HG02610 (cell line): Measurements from ENCODE around the gene WNT2.

Experiments used
- ATAC-seq: cut with Tn5 transposase; IDR thresholded peaks from one replicate; pipeline ENCODE4 v1.9.1; 2021; ENCODE audit warnings: mild to moderate bottlenecking, moderate library complexity; ENCODE audit not compliant: unreplicated experiment

WNT2 gene

DNA sequence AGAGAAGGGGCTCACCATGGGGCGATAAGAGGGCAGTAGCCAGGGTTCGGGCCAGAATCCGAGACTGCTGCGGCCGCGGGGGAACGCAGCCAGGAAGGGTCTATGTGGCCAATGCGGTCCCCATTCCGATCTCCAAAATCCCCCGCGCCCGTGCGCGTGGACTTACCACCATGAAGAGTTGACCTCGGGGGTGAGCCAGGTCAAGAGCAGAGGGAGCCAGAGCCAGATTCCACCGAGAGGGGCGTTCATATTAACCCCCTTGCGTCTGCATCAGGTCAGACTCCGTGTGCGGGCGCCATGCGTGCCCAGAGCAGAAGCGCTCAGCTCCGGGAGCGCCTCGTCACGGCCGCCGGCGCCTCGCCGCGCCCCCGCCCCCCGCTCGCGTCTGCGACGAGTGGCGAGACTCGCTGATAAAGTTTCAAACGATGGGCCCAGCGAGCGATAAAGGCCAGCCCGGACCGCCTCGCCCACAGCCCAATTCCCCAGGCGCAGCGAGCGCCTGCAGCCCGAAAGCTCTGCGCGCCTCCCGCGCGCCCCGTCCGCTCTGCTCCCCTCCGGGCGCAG, at the start of gene WNT2:
Gene WNT2, minus strand, starts transcription at position 318 of the 564 bp plus-strand sequence. Its CDS starts 69 bp downstream, at position 249.
- no peak for ATAC-seq

DNA sequence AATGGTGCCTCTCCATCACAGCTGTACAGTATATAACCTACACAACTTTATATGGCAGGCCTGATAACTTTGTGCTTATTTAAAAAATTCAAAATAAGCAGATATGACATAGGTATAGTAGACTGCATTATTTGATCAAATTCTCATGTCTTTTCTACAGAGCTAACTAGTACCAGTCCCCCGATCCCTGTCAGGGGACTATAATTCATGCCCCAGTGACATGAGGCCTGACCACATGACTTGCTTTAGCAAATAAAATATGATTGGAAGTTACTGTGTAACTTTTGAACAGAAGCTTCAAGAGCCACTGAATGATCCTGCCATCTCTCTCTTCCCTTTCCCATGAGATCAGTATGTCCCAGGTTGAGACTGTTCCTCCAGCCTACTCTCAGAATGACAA, 49.2 kb upstream of the WNT2 start:
- no peak for ATAC-seq

DNA sequence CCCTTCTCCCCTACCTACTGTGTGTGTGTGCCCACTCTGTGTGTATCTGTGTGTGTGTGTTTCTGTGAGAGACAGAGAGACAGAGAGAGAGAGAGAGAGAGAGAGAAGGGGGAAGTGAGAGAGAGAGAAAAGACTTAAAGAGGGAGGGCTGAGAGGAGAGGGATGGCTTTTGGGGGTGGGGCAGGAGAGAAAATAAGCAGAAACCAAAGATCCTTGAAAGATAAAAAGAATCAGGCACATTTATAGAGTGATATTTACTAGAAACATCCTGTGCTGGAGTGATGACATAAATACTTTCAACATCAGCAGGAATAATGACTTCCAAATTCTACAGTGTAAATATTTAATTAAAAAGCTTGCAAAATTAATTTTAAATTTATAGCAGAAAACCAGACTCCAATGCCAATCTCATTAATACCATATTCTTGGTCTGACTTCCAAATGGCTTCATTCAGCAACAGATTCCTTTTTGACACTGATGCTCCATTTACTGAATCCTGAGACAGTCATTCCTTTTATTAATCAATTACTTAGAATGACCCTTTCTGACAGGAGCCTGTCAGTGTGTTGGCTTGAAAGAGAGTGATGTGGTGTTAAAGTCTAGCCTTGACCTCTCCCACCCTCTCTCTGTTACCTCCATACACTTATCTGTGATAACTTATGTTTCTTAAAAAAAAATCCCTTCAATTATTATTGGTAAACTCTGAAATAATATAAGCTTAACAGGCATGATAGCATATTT, 41.7 kb upstream of the WNT2 start:
- ATAC-seq, result peak; percentile 43

DNA sequence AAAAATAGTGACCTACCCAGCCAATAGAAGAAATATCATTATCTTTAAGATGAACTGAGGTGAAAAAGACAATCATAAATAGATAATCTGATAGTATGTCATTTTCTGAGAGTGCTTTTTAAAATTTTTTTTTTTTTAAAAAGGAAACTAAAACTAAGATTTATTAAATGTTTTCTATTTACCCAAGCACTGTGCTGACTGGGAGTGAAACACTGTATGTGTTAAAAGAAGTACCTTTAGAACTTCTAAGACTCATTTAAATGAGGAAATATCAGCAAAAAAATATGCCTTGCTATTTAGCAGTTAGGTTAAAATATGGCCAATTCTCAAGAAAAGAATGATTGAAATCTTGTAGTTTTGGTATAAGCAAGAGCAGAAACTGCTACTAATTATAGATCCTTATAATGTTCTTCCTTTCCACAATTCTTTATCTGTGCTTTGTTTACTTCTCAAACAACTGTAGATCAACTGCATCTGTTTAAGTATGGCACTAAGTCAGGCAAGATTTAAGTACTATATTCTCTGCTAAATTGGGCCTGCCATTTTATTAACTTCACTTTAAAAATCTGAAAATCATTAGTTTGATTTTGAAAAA, 39.5 kb upstream of the WNT2 start:
- ATAC-seq, result no peak

- ATAC-seq, result no peak
These were observed 27.2 kb upstream of the WNT2 start for GRCh38 chr7:117350027-117350426.

GRCh38 chr7:117349570-117349969, 26.7 kb upstream of the WNT2 start:
- no peak for ATAC-seq

DNA sequence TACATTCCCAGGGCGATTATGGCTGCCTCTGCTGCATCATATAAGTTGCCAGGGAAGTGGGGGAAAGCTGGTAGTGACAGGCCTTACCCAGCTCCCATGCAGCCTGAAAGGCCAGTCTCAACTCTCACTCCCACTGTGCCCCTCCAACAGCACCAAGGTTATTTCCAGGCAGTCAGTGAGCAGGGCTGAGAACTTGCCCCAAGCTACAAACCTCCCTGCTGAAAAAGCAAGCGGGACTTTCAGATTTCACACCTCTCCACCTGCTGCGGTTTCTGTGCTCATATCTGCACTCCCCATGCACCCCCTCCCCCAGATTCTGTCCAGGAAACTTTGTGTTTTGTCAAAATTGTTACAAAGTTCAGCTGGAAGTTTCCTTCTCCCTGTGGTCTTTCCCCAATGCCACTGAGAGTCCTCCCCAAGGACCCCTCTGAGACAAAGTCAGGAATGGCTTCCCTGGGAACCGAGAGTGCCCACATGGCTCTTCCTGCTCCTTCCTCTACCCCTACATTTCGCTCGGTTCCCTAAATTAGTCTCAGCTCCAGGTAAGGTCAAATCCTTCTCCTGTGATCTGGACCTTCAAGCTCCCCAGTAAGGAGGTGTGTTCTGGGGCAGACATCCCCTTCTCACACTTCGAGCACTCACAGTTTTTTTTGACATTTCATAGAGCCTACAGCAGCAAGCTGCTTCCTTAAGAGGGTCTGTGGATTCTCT, 25.3 kb upstream of the WNT2 start:
- peak; percentile 96 for ATAC-seq

- peak; percentile 18 for ATAC-seq
These were observed 24.6 kb upstream of the WNT2 start for GRCh38 chr7:117347480-117347879.

DNA sequence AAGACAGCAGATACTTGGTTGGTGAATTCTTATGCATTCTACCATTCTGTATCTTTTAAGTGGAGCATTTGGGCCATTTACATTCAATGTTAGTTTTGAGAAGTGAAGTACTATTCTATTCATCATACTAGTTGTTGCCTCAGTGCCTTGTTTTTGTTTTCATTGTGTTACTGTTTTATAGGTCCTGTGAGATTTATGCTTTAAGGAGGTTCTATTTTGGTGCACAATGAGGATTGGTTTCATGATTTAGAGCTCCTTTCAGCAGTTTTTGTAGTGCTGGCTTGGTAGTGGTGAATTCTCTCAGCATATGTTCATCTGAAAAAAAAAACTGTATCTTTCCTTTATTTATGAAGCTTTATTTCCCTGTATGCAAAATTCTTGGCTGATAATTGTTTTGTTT, 23.3 kb upstream of the WNT2 start:
- ATAC-seq, result no peak

DNA sequence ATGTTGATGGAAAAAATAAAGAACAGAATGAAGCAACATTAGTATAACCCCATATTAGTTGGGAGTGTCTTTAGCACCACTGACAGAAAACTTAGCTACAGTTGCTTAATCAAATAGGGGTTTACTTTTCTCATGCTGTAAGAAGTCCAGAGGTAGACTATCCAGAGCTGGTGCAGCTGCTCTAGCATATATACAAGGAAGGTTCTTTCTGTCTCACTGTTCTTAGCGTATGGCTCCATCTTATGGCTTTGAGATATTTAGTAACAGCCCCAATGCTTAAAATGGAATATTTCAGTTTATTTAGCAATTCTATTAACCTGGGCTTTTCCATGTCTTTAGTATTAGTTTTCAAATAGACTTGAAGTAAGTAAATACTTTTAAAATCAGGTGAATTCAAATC, 15.2 kb upstream of the WNT2 start:
- no peak for ATAC-seq

- ATAC-seq, result no peak
These were observed 10.3 kb upstream of the WNT2 start for GRCh38 chr7:117333168-117333567.

- ATAC-seq, result no peak
These were observed 9.2 kb upstream of the WNT2 start for GRCh38 chr7:117332031-117332430.

DNA sequence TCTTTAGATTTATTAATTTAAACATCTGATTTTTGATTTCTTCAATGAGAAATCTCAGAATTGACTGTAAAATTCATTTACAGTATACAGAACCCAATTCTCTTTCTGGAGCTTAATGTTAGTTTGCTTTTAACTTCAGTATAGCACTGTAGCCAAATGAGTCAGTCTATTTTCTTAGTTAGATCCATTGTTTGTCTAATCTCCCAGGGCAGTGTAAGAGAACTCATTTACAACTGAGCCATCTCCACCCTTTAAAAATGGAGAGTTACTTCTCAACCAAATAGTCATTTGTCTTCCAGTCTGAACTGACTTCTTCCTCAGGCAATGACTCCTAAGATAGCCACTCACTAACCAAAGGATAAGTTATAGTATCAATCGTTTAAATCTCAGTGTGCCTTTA, 3.0 kb upstream of the WNT2 start:
- ATAC-seq, result no peak

DNA sequence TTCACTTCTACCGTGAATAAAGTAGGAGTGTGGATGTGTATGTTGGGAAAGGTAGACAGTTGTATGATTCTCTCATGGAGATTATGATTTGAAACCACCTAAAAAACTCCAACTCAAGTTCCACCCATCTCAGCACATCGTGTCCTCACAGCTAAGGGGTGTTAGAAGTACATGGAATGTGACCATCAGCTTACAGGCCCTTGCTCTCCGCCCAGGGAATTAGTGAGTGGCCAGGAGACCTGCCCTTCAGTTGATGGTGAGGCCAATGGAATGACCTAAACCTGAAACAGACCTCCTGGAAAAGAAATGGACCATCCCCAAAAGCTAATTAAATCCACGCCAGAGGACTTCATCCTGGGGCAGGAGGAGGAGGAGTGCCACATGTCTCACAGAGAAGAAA, 2.1 kb upstream of the WNT2 start:
- no peak for ATAC-seq

GRCh38 chr7:117323851-117324711, 1.2 kb upstream of the WNT2 start:
- no peak for ATAC-seq

DNA sequence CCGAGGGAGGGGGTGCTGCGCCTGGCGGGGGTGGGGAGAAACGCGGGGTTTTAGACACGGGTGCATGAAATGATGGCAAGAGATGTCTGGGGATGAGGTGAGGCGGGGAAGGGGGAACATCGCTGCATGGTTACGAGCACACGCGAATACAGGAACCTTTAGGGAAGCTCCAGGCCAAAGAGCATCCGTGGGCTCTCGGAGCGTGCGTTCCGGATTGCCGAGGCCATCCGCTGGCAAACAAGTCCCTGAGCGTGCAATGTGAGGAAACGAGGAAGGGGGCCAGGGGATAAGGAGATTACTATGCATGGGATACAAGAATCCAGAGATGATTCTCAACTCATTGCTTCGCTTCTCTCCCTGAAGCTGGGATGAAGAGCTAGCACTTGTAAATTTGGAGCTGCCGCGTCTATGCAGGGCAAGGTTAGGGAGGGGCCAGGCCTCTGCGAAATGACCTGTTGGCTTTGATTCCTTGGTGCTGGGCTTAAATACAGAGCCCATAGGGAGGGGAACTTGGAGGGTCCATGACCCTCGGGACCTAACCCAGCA, 520 bp upstream of the WNT2 start:
- ATAC-seq, result no peak

DNA sequence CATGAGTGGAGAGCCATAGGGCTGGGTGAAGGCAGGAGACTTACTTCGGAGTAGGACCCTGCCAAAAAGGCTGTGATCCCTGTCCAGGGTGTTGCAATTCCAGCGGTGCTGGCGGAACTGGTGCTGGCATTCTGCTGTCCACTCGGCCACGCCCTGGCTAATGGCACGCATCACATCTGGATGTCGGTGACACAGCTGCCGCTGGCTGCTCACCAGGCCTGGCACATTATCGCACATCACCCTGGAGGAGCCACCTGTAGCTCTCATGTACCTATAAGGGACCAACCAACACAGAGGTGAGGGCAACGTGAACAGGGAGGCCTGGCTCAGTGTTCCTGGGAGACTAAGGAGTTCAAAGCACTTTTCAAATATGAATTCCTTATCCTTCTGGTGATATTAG, 2.3 kb downstream of the WNT2 start:
- no peak for ATAC-seq

- ATAC-seq, result no peak
These were observed 3.7 kb downstream of the WNT2 start for GRCh38 chr7:117319181-117319580.

GRCh38 chr7:117313582-117313981, 9.3 kb downstream of the WNT2 start:
- ATAC-seq, result no peak
